ENCODE results near the gene PLD3. TPM values are rescaled to one million over a fixed set of nuclear protein-coding genes. Genes with fewer than 3 reads are reported as not detected.

PLD3 gene
- total RNA-seq, 4 donors from 2014 or later, result 237 to 302 (median 266) TPM

GRCh38 chr19:40395956-40396355 lies 47.5 kb downstream of the PLD3 start:
- Histone ChIP-seq H3K9me3 (no peaks in the 10 kb centered on the region), H3K4me3 (no peak overlapping the region), H3K27ac (no peak overlapping the region), H3K4me1 (no peaks in the 10 kb centered on the region), H3K27me3 (no peaks in the 10 kb centered on the region), H3K36me3 (peaks cover 0 to 30% of the 10 kb centered on the region in 2 donors)
- TF ChIP-seq EP300 (IDR thresholded peaks at IDR 0.05) (no peak), POLR2A (IDR thresholded peaks at IDR 0.05) (no peak), POLR2AphosphoS5 (IDR thresholded peaks at IDR 0.05) (no peak), CTCF (IDR thresholded peaks at IDR 0.05) (no peak)
- 90 to 92% methylated on average over 4 to 9 of the region's 14 CpGs for WGBS, 2 donors (ENCODE audit: low coverage in 1 of 2)
- ATAC-seq, result no peak

DNA sequence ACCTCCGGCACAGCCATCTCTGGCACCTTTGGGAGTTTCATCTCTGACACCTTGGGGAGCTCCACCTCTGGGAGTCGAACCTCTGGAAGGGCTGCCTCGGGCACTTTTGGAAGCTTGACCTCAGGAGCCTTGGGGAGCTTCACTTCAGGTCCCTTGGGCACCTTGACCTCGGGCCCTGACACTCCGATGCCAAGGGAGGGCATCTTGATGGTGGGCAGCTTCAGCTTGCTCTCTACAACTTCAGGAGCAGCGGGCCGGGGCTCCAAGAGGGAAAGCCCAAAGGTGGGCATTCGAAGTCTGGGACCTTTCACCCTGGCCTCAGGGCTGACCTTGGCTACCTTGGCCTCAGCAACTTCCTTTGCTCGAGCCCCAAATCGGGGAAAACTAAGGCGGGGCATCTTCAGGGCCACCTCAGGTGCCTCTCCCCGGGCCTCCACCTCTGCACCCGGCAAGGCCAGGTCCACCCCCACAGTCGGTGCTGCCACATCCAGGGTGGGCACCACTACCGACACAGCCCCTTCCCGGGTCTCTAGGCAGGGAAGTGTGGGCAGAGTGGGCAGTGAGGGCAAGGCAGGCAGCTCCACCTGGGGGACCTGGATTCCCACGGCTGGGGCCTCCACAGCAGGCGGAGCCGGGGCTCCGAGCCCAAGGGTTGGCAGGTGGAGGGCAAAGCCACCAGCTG lies 48.5 kb downstream of the PLD3 start:
- Histone ChIP-seq H3K27me3 (no peaks in the 10 kb centered on the region), H3K4me1 (no peaks in the 10 kb centered on the region), H3K27ac (no peak overlapping the region), H3K4me3 (no peak overlapping the region), H3K36me3 (peaks cover 0 to 30% of the 10 kb centered on the region in 2 donors), H3K9me3 (no peaks in the 10 kb centered on the region)
- no peak for TF ChIP-seq POLR2A (IDR thresholded peaks at IDR 0.05)
- ATAC-seq, result no peak
- WGBS, 2 donors (ENCODE audit: low coverage in 1 of 2), result 100% methylated on average over 1 of the region's 20 CpGs; no CpG with 5 or more reads in 1 of the 2 donors

- H3K36me3 ChIP-seq, result peaks cover 0 to 30% of the 10 kb centered on the region in 2 donors
- no peaks in the 10 kb centered on the region for H3K27me3 ChIP-seq
- H3K4me1 ChIP-seq, result no peaks in the 10 kb centered on the region
- no peaks in the 10 kb centered on the region for H3K9me3 ChIP-seq
- no peak overlapping the region for H3K4me3 ChIP-seq
- WGBS, 2 donors (ENCODE audit: low coverage in 1 of 2), result no CpG with 5 or more reads among the region's 22 CpGs
- no peak for ATAC-seq
- no peak overlapping the region for H3K27ac ChIP-seq
- TF ChIP-seq EP300 (IDR thresholded peaks at IDR 0.05) (no peak), POLR2AphosphoS5 (IDR thresholded peaks at IDR 0.05) (no peak)
Observed at GRCh38 chr19:40397568-40397906, 49.0 kb downstream of the PLD3 start.

GRCh38 chr19:40398417-40399131 lies 50.1 kb downstream of the PLD3 start:
- Histone ChIP-seq H3K4me1 (peaks cover 0 to 10% (median 0%) of the 10 kb centered on the region in 3 donors), H3K27me3 (no peaks in the 10 kb centered on the region), H3K9me3 (no peaks in the 10 kb centered on the region), H3K27ac (no peak overlapping the region), H3K36me3 (peaks cover 0 to 30% of the 10 kb centered on the region in 2 donors), H3K4me3 (peak overlapping the region in 1 of 2 donors; percentile 19)
- 48 to 64% methylated on average over 5 to 32 of the region's 49 CpGs for WGBS, 2 donors (ENCODE audit: low coverage in 1 of 2)
- TF ChIP-seq POLR2AphosphoS5 (IDR thresholded peaks at IDR 0.05) (no peak), CTCF (IDR thresholded peaks at IDR 0.05) (no peak), POLR2A (IDR thresholded peaks at IDR 0.05) (no peak), EP300 (IDR thresholded peaks at IDR 0.05) (no peak)
- no peak for ATAC-seq

DNA sequence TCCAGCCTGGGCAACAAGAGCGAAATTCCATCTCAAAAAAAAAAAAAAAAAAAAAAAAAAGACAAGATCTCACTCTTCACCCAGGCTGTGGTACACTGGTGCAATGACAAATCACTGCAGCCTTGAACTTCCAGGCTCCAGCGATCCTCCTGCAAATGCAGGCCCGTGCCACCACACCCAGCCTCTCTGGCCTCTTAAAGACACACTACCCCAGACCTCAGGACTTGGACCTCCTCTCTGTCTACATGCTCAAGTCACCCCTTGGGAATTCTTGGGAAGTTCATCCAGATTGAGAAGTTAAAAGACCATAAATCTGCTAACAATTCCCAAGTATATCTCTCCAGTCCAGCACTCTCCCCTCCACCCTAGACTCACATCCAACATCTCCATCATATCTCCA lies 52.1 kb downstream of the PLD3 start:
- Histone ChIP-seq H3K4me1 (peaks cover 0 to 23% (median 0%) of the 10 kb centered on the region in 3 donors), H3K4me3 (no peak overlapping the region), H3K27me3 (no peaks in the 10 kb centered on the region), H3K27ac (no peak overlapping the region), H3K9me3 (no peaks in the 10 kb centered on the region), H3K36me3 (peaks cover 0 to 29% of the 10 kb centered on the region in 2 donors)
- TF ChIP-seq CTCF (IDR thresholded peaks at IDR 0.05) (no peak), POLR2A (IDR thresholded peaks at IDR 0.05) (no peak), POLR2AphosphoS5 (IDR thresholded peaks at IDR 0.05) (no peak), EP300 (IDR thresholded peaks at IDR 0.05) (no peak)
- ATAC-seq, result no peak
- 8 to 17% methylated on average over 2 of the region's 3 CpGs for WGBS, 2 donors (ENCODE audit: low coverage in 1 of 2)
